Fibroblast of lung (primary cell): ENCODE results near the gene DIAPH1. TPM values are rescaled to one million over a fixed set of nuclear protein-coding genes. Genes with fewer than 3 reads are reported as not detected.

Source experiments
- DNase-seq, 2 donors: peaks; one replicate each; pipeline versions ENCODE4 v3.0.0 to v3.0.0-alpha.2; 2010; ENCODE audit warnings: low read depth in 2 of 2
- H2AFZ ChIP-seq: 2 replicates; pipeline ENCODE4 v1.5.1; 2012; ENCODE audit warnings: low read length, control low read depth, inconsistent platforms
- H3K27ac ChIP-seq: 2 replicates; pipeline ENCODE4 v1.5.1; 2011; ENCODE audit warnings: low read length, control low read depth; ENCODE audit not compliant: insufficient read depth
- H3K27me3 ChIP-seq: 2 replicates; pipeline ENCODE4 v1.5.1; 2011; ENCODE audit warnings: mild to moderate bottlenecking, low read length; ENCODE audit not compliant: control insufficient read depth, insufficient read depth
- H3K36me3 ChIP-seq: 2 replicates; pipeline ENCODE4 v1.5.1; 2011; ENCODE audit warnings: low read length; ENCODE audit not compliant: control insufficient read depth, insufficient read depth
- H3K4me1 ChIP-seq: 2 replicates; pipeline ENCODE4 v1.5.1; 2011; ENCODE audit warnings: low read length; ENCODE audit not compliant: control insufficient read depth, insufficient read depth; ENCODE audit errors: extremely low read depth
- H3K4me2 ChIP-seq: 2 replicates; pipeline ENCODE4 v1.5.1; 2011; ENCODE audit warnings: low read length, control low read depth; ENCODE audit not compliant: insufficient read depth; ENCODE audit errors: extremely low read depth
- H3K4me3 ChIP-seq, 4 experiments: fragments of 200-600 bp in 1 of 4; sonication (generic) in 1 of 4; replicated peaks in 1 of 4; 2 replicates each; pipeline ENCODE4 v1.5.1; 2011 to 2016; ENCODE audit warnings: low read length in 4 of 4, low read depth in 3 of 4, mild to moderate bottlenecking in 3 of 4, control low read depth in 2 of 4, inconsistent platforms in 1 of 4, mixed read lengths in 1 of 4; ENCODE audit not compliant: insufficient read depth in 1 of 4; ENCODE audit errors: control extremely low read depth in 1 of 4
- H3K79me2 ChIP-seq: 2 replicates; pipeline ENCODE4 v1.5.1; 2012; ENCODE audit warnings: mild to moderate bottlenecking, low read length, inconsistent platforms; ENCODE audit not compliant: control insufficient read depth, insufficient read depth
- H3K9ac ChIP-seq: 2 replicates; pipeline ENCODE4 v1.5.1; 2011; ENCODE audit warnings: mild to moderate bottlenecking, low read length, control low read depth; ENCODE audit not compliant: insufficient read depth
- H3K9me3 ChIP-seq: 2 replicates; pipeline ENCODE4 v1.5.1; 2012; ENCODE audit warnings: low read depth, low read length; ENCODE audit not compliant: control insufficient read depth, insufficient read depth
- H4K20me1 ChIP-seq: 2 replicates; pipeline ENCODE4 v1.5.1; 2011; ENCODE audit warnings: low read length; ENCODE audit not compliant: control insufficient read depth, insufficient read depth; ENCODE audit errors: extremely low read depth
- EZH2 ChIP-seq: IDR thresholded peaks from 2 replicates; pipeline ENCODE4 v1.5.1; 2012; ENCODE audit warnings: low read length, control low read depth, mild to moderate bottlenecking; ENCODE audit errors: missing control alignments
- polyA plus RNA-seq, 2 donors: library from polyadenylated mRNA; depleted of rRNA in 1 of 2; stranded (reverse) in 1 of 2; unstranded in 1 of 2; fragments of >200 nt; gene quantifications; 2 replicates each; pipeline ENCODE4 v1.2.1, GENCODE V29; 2011 to 2012; ENCODE audit warnings: missing spikeins in 1 of 2
- total RNA-seq: library from RNA; depleted of rRNA; stranded (reverse); fragments of >200 nt; gene quantifications from 2 replicates; pipeline ENCODE4 v1.2.1, GENCODE V29; 2014
- TF ChIP-seq, protein P1 (sequence below), 2 donors: IDR thresholded peaks in 1 of 2; conservative IDR thresholded peaks in 1 of 2; 1 replicate in 1 of 2; 2 replicates in 1 of 2; pipeline ENCODE4 v1.5.1; 2011 to 2012; ENCODE audit warnings: low read length in 2 of 2, control low read depth in 1 of 2, inconsistent platforms in 1 of 2, low read depth in 1 of 2, mild to moderate bottlenecking in 1 of 2

Gene DIAPH1
- total and polyA plus RNA-seq, 2 donors (not counting 1 experiment from before 2014, with no cell fraction given), result 21.1 to 30.9 TPM

DNA sequence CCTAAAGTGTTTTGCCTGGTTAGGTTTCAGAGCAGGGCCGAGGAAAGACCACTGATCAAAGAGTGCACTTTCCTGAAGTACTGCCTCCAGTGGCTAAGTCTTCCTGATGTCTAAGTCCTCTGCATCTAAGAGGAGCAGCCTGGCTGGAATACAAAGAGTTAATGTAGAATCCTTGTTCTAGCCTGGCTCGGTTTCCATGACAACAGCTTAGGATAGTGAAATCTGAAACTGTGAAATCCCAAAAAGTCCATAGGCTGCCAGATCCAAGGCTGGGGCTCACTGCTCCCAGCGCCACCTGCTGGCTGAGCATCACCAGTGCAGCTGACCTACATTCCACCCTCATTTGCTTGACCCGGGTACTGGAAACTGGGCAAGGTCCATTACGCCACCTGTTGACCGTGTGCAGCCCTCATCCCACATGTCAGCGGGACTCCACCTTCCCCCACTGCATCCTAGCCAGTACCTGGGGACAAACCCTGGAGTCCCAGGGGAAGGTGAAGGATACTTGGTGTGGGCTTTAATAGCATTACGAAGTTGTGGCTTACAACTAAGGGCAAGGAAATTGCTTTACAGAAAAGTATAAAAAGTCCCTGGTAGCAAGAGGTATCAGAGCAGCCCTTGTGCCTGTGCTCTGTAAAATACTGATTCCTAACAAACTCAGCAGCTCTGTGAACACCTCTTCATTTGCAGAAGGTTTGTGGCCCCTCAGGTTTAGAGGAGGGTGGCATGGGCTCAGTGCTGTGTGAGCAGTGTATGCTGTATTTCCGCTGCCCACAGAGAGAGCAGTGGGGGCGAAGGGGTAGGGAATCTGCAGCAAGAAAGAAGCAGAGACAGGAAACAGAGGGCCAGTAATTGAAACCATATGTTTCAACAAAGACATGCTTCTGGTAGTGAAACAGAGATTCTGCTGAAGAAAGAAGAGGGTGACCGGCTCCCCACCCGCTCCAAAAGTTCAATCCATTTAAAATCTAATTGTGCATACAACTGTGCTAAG is 93.9 kb downstream of the DIAPH1 start:
- Histone ChIP-seq H3K4me1 (peaks cover 65% of the 10 kb centered on the region), H3K4me3 (peak overlapping the region in 2 of 4 experiments; percentile 5 to 36), H2AFZ (no peak overlapping the region)

GRCh38 chr5:141523991-141524390 is 94.8 kb downstream of the DIAPH1 start:
- DNase-seq, result no peak
- Histone ChIP-seq H3K79me2 (no peaks in the 10 kb centered on the region), H3K4me1 (peaks cover 62% of the 10 kb centered on the region), H3K36me3 (peaks cover 4% of the 10 kb centered on the region), H3K27ac (peak overlapping the region; percentile 89), H3K4me3 (no peak overlapping the region), H2AFZ (no peak overlapping the region), H3K27me3 (no peaks in the 10 kb centered on the region), H3K4me2 (peak overlapping the region; percentile 46), H4K20me1 (no peaks in the 10 kb centered on the region), H3K9me3 (no peaks in the 10 kb centered on the region), H3K9ac (no peak overlapping the region)
- TF ChIP-seq, protein P1, sequence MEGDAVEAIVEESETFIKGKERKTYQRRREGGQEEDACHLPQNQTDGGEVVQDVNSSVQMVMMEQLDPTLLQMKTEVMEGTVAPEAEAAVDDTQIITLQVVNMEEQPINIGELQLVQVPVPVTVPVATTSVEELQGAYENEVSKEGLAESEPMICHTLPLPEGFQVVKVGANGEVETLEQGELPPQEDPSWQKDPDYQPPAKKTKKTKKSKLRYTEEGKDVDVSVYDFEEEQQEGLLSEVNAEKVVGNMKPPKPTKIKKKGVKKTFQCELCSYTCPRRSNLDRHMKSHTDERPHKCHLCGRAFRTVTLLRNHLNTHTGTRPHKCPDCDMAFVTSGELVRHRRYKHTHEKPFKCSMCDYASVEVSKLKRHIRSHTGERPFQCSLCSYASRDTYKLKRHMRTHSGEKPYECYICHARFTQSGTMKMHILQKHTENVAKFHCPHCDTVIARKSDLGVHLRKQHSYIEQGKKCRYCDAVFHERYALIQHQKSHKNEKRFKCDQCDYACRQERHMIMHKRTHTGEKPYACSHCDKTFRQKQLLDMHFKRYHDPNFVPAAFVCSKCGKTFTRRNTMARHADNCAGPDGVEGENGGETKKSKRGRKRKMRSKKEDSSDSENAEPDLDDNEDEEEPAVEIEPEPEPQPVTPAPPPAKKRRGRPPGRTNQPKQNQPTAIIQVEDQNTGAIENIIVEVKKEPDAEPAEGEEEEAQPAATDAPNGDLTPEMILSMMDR (conservative IDR thresholded peaks at IDR 0.05 in 1 of 2, IDR thresholded peaks at IDR 0.05 in 1 of 2; ENCODE audit: low read depth in 1 of 2, low read length in 2 of 2), result no peak
- no peak for TF ChIP-seq EZH2

More for the DNA sequence above, 93.9 kb downstream of the DIAPH1 start:
- peak overlapping the region; percentile 77 for H3K4me2 ChIP-seq
- TF ChIP-seq EZH2, result no peak
- TF ChIP-seq, protein P1 (conservative IDR thresholded peaks at IDR 0.05 in 1 of 2, IDR thresholded peaks at IDR 0.05 in 1 of 2; ENCODE audit: low read depth in 1 of 2, low read length in 2 of 2), result peak; percentile 96 to 99
- peak overlapping the region; percentile 89 for H3K27ac ChIP-seq
- no peaks in the 10 kb centered on the region for H3K9me3 ChIP-seq
- H3K79me2 ChIP-seq, result no peaks in the 10 kb centered on the region
- H3K9ac ChIP-seq, result no peak overlapping the region
- no peaks in the 10 kb centered on the region for H4K20me1 ChIP-seq
- peak; percentile 93 to 99 for DNase-seq
- peaks cover 4% of the 10 kb centered on the region for H3K36me3 ChIP-seq
- H3K27me3 ChIP-seq, result no peaks in the 10 kb centered on the region

- Histone ChIP-seq H2AFZ (no peak overlapping the region), H3K9me3 (no peaks in the 10 kb centered on the region), H3K4me3 (no peak overlapping the region), H3K27ac (peak overlapping the region; percentile 16), H3K79me2 (no peaks in the 10 kb centered on the region), H4K20me1 (no peaks in the 10 kb centered on the region), H3K9ac (no peak overlapping the region), H3K36me3 (peaks cover 4% of the 10 kb centered on the region), H3K4me1 (peaks cover 67% of the 10 kb centered on the region), H3K4me2 (no peak overlapping the region), H3K27me3 (no peaks in the 10 kb centered on the region)
- TF ChIP-seq, protein P1 (conservative IDR thresholded peaks at IDR 0.05 in 1 of 2, IDR thresholded peaks at IDR 0.05 in 1 of 2; ENCODE audit: low read depth in 1 of 2, low read length in 2 of 2), result no peak
- no peak for TF ChIP-seq EZH2
- DNase-seq, result no peak
Observed at GRCh38 chr5:141522301-141522700, 96.5 kb downstream of the DIAPH1 start.
